ENCODE results near the gene RAB38.

DNA sequence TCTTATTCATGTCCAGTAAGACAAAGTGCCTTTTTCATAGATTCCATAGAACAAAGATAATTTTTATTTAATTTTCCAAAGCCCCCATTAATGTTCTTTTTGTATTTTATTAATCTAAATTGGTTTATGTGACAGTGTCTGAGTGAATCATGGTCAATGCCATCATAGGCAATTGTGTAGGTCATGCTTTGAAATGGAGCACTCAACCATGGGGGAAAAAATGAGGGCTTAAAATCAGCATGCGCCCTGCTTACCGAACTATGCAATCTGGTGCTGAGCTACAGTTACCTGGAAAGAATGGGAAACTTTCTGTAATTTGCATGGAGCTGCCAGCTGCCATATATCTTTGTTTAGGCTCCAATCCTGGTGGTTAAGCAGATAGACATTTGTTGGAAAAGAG, 28.4 kb upstream of the RAB38 start:
- TF ChIP-seq, protein P1, sequence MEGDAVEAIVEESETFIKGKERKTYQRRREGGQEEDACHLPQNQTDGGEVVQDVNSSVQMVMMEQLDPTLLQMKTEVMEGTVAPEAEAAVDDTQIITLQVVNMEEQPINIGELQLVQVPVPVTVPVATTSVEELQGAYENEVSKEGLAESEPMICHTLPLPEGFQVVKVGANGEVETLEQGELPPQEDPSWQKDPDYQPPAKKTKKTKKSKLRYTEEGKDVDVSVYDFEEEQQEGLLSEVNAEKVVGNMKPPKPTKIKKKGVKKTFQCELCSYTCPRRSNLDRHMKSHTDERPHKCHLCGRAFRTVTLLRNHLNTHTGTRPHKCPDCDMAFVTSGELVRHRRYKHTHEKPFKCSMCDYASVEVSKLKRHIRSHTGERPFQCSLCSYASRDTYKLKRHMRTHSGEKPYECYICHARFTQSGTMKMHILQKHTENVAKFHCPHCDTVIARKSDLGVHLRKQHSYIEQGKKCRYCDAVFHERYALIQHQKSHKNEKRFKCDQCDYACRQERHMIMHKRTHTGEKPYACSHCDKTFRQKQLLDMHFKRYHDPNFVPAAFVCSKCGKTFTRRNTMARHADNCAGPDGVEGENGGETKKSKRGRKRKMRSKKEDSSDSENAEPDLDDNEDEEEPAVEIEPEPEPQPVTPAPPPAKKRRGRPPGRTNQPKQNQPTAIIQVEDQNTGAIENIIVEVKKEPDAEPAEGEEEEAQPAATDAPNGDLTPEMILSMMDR (IDR thresholded peaks at IDR 0.05) = no peak
- no peak for TF ChIP-seq POLR2AphosphoS5 (IDR thresholded peaks at IDR 0.05)
